ENCODE results near the gene CTIF.

DNA sequence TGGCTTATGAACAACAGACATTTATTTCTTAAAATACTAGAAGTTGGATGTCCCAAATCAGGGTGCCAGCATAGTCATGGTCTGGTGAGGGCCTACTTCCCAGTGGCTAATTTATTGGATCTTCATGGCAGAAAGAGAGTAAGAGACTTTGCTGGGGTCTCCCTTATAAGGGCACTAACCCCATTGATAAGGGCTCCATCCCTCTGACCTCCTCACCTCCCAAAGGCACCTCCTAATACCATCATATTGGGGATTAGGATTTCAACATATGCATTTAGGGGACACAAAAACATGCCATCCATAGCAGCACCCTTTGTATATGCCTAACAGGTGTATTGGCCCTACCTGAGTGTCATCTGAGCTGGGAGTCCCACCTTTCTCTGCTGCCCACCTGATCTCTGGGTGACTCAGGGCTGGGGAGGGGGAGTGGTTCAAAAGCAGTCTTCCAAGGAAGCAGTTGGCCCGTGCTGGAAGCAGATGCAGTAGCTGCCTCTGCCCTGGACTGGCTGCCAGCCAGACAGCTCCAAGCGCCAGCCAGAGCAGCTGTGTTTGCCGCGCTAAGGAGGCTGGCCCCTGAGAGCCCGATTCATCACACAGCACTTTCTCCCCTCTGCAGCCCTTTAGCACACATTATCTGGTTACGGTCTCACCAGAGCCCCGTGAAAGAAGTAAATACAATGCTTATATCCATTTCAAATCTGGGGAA, 327.4 kb downstream of the CTIF start:
- TF ChIP-seq EZH2phosphoT487 (IDR thresholded peaks at IDR 0.05; ENCODE audit: borderline replicate concordance, low read depth, low read length): no peak
- TF ChIP-seq, protein P1, sequence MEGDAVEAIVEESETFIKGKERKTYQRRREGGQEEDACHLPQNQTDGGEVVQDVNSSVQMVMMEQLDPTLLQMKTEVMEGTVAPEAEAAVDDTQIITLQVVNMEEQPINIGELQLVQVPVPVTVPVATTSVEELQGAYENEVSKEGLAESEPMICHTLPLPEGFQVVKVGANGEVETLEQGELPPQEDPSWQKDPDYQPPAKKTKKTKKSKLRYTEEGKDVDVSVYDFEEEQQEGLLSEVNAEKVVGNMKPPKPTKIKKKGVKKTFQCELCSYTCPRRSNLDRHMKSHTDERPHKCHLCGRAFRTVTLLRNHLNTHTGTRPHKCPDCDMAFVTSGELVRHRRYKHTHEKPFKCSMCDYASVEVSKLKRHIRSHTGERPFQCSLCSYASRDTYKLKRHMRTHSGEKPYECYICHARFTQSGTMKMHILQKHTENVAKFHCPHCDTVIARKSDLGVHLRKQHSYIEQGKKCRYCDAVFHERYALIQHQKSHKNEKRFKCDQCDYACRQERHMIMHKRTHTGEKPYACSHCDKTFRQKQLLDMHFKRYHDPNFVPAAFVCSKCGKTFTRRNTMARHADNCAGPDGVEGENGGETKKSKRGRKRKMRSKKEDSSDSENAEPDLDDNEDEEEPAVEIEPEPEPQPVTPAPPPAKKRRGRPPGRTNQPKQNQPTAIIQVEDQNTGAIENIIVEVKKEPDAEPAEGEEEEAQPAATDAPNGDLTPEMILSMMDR (conservative IDR thresholded peaks at IDR 0.05; ENCODE audit: low read length): no peak

All from OCI-LY7 (cell line).